SK-N-SH (cell line): ENCODE measurements around the gene TMEM184B.

Source experiments
- CTCF ChIP-seq: fragments of 200-600 bp; sonication (generic); IDR thresholded peaks from 2 replicates; pipeline ENCODE4 v1.6.1; 2017; ENCODE audit warnings: antibody characterized with exemption, mild to moderate bottlenecking, moderate library complexity
- EZH2phosphoT487 ChIP-seq: fragments of 200-600 bp; sonication (generic); IDR thresholded peaks from 2 replicates; pipeline ENCODE4 v1.6.1; 2017; ENCODE audit warnings: low read depth, mixed run types, mild to moderate bottlenecking, antibody characterized with exemption, moderate library complexity, borderline replicate concordance
- MEF2A ChIP-seq: IDR thresholded peaks from 2 replicates; pipeline ENCODE4 v1.4.0; 2012; ENCODE audit warnings: low read depth, borderline replicate concordance
- POLR2AphosphoS5 ChIP-seq: IDR thresholded peaks from 2 replicates; pipeline ENCODE4 v1.6.1; 2012; ENCODE audit warnings: low read depth, low read length
- RAD21 ChIP-seq: IDR thresholded peaks from 2 replicates; pipeline ENCODE4 v1.6.1; 2012; ENCODE audit warnings: mild to moderate bottlenecking, low read length
- REST ChIP-seq: IDR thresholded peaks from 2 replicates; pipeline ENCODE4 v1.6.1; 2012; ENCODE audit warnings: mild to moderate bottlenecking, low read depth, low read length, moderate library complexity
- SIN3A ChIP-seq: IDR thresholded peaks from 2 replicates; pipeline ENCODE4 v1.6.1; 2012; ENCODE audit warnings: low read depth, mild to moderate bottlenecking, low read length, moderate library complexity, borderline replicate concordance
- SMC3 ChIP-seq: IDR thresholded peaks from 2 replicates; pipeline ENCODE4 v1.6.1; 2012; ENCODE audit warnings: low read depth, low read length, improper control_type of control experiment
- TAF1 ChIP-seq: IDR thresholded peaks from 2 replicates; pipeline ENCODE4 v1.6.1; 2012; ENCODE audit warnings: low read depth, mild to moderate bottlenecking, low read length, moderate library complexity, borderline replicate concordance
- TCF12 ChIP-seq: IDR thresholded peaks from 2 replicates; pipeline ENCODE4 v1.4.0; 2012
- YY1 ChIP-seq: IDR thresholded peaks from 2 replicates; pipeline ENCODE4 v1.4.0; 2012; ENCODE audit warnings: low read depth, mild to moderate bottlenecking

GRCh38 chr22:38251341-38251692, 21.5 kb downstream of the TMEM184B start:
- no peak for TF ChIP-seq YY1
- TF ChIP-seq TAF1 = no peak
- TF ChIP-seq EZH2phosphoT487 = no peak
- TF ChIP-seq POLR2AphosphoS5 = no peak
- TF ChIP-seq MEF2A = no peak
- TF ChIP-seq REST = no peak
- no peak for TF ChIP-seq TCF12
- no peak for TF ChIP-seq CTCF
- TF ChIP-seq SIN3A = no peak
- no peak for TF ChIP-seq RAD21
- no peak for TF ChIP-seq SMC3
